A549 (cell line): ENCODE results near the gene CAND2.

ENCODE experiments used
- EP300 ChIP-seq, 2 experiments: fragments of >200 bp; sonication (Bioruptor Twin); formaldehyde crosslinking; IDR thresholded peaks; 2 replicates in 1 of 2; 3 replicates in 1 of 2; pipeline ENCODE4 v1.6.1; 2016 to 2017
- JUN ChIP-seq, 2 experiments: fragments of >200 bp; sonication (Bioruptor Twin); formaldehyde crosslinking; IDR thresholded peaks; 2 replicates in 1 of 2; 3 replicates in 1 of 2; pipeline ENCODE4 v1.6.1; 2016 to 2017
- MYC ChIP-seq: IDR thresholded peaks from 2 replicates; pipeline ENCODE4 v1.6.1; 2012; ENCODE audit warnings: mild to moderate bottlenecking, inconsistent platforms, low read length, improper control_type of control experiment, borderline replicate concordance
- NR3C1 ChIP-seq: fragments of >200 bp; sonication (Bioruptor Twin); formaldehyde crosslinking; IDR thresholded peaks from 3 replicates; pipeline ENCODE4 v1.6.1; 2017
- POLR2A ChIP-seq: IDR thresholded peaks from 2 replicates; pipeline ENCODE4 v1.6.1; 2012; ENCODE audit warnings: mild to moderate bottlenecking, low read length
- POLR2AphosphoS2 ChIP-seq: conservative IDR thresholded peaks from 2 replicates; pipeline ENCODE4 v1.6.1; 2012; ENCODE audit warnings: low read length, improper control_type of control experiment, inconsistent platforms
- SMC3 ChIP-seq: fragments of >200 bp; sonication (Bioruptor Twin); formaldehyde crosslinking; IDR thresholded peaks from 3 replicates; pipeline ENCODE4 v1.6.1; 2018; ENCODE audit warnings: inconsistent platforms
- TF ChIP-seq, protein P1 (sequence below): fragments of >200 bp; sonication (Bioruptor Twin); formaldehyde crosslinking; IDR thresholded peaks from 3 replicates; pipeline ENCODE4 v1.5.1; 2016
- TF ChIP-seq, protein P2 (sequence below): IDR thresholded peaks from 2 replicates; pipeline ENCODE4 v1.6.1; 2012

DNA sequence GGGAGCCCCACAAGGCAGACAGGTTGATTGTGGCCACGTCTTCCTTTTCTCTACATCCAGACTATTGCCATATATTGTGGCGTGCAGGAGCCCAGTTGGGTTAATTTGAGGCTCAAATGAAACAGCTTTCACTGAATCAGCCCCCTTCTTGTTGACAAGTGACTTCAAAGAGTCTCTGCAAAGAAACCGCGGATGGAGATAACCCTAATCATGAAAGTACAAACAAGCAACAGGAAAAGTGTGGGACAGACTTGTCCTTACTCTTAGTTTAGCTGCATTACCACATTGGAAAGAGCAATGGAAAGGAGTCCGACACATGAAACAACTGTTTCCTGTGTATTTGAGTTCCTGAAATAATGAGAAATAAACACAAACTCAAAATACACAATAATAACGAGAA, 40.7 kb upstream of the CAND2 start:
- TF ChIP-seq POLR2AphosphoS2, result no peak
- no peak for TF ChIP-seq NR3C1
- TF ChIP-seq EP300 (IDR thresholded peaks at IDR 0.05), result no peak
- TF ChIP-seq, protein P1, sequence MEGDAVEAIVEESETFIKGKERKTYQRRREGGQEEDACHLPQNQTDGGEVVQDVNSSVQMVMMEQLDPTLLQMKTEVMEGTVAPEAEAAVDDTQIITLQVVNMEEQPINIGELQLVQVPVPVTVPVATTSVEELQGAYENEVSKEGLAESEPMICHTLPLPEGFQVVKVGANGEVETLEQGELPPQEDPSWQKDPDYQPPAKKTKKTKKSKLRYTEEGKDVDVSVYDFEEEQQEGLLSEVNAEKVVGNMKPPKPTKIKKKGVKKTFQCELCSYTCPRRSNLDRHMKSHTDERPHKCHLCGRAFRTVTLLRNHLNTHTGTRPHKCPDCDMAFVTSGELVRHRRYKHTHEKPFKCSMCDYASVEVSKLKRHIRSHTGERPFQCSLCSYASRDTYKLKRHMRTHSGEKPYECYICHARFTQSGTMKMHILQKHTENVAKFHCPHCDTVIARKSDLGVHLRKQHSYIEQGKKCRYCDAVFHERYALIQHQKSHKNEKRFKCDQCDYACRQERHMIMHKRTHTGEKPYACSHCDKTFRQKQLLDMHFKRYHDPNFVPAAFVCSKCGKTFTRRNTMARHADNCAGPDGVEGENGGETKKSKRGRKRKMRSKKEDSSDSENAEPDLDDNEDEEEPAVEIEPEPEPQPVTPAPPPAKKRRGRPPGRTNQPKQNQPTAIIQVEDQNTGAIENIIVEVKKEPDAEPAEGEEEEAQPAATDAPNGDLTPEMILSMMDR, result no peak
- TF ChIP-seq, protein P2, sequence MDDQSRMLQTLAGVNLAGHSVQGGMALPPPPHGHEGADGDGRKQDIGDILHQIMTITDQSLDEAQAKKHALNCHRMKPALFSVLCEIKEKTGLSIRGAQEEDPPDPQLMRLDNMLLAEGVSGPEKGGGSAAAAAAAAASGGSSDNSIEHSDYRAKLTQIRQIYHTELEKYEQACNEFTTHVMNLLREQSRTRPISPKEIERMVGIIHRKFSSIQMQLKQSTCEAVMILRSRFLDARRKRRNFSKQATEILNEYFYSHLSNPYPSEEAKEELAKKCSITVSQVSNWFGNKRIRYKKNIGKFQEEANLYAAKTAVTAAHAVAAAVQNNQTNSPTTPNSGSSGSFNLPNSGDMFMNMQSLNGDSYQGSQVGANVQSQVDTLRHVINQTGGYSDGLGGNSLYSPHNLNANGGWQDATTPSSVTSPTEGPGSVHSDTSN, result no peak
- no peak for TF ChIP-seq JUN (IDR thresholded peaks at IDR 0.05)
- TF ChIP-seq MYC, result no peak
- TF ChIP-seq POLR2A, result no peak
- TF ChIP-seq SMC3, result no peak
